ENCODE results near the gene PNMA6E. TPM values are rescaled to one million over a fixed set of nuclear protein-coding genes. Genes with fewer than 3 reads are reported as not detected.

PNMA6E gene
- total and polyA plus RNA-seq, 11 donors, result not detected

DNA sequence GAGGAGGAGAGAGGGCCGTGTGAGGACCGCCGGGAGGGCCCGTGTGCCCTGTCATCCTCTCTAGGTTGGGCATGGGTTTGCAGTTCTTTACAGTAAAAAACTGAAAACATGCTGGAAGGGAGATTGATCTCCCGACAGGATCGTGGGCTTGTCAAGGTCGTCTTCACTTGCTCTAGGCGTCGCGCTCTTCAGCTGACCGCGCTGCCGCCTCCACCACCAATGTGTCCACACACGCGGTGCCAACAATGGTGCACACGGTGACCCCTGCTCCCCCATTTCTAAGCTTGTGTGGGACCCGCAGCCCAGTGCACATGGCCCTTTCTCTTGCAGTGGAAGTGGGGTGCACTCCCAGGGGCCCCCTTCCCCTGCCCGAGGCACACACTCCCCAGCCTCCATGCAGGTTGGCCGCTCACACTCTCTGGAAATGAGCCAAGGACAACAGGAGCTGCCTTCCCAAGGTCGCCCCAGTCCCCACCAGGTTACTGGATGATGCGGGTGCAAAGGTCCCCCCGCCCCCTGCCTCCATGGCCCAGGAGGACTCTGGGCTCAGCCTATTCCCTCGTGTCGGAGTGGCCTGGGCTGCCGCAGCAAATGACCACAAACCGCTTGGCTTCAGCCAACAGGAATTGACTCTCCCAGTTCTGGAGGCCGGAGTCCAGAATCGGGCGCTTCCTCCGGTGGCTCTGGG is 8.4 kb upstream of the PNMA6E start:
- H3K27me3 ChIP-seq, result peaks cover 0 to 18% (median 0%) of the 10 kb centered on the region in 9 donors
- no peaks in the 10 kb centered on the region for H3K9me3 ChIP-seq
- H3K36me3 ChIP-seq, result no peaks in the 10 kb centered on the region
- no peak overlapping the region for H3K4me3 ChIP-seq
- TF ChIP-seq POLR2A (IDR thresholded peaks at IDR 0.05), result no peak
- TF ChIP-seq, protein P1, sequence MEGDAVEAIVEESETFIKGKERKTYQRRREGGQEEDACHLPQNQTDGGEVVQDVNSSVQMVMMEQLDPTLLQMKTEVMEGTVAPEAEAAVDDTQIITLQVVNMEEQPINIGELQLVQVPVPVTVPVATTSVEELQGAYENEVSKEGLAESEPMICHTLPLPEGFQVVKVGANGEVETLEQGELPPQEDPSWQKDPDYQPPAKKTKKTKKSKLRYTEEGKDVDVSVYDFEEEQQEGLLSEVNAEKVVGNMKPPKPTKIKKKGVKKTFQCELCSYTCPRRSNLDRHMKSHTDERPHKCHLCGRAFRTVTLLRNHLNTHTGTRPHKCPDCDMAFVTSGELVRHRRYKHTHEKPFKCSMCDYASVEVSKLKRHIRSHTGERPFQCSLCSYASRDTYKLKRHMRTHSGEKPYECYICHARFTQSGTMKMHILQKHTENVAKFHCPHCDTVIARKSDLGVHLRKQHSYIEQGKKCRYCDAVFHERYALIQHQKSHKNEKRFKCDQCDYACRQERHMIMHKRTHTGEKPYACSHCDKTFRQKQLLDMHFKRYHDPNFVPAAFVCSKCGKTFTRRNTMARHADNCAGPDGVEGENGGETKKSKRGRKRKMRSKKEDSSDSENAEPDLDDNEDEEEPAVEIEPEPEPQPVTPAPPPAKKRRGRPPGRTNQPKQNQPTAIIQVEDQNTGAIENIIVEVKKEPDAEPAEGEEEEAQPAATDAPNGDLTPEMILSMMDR (IDR thresholded peaks at IDR 0.05), result no peak
- intact Hi-C loops (cut with DNase I), result loop anchor here in 2 of 10 donors (10.0 kb wide), 1 partner anchor 375 kb away; no protein-coding TSS in a partner anchor
- WGBS, 4 donors, result 80 to 89% (median 85%) methylated on average over 27 to 30 of the region's 30 CpGs
- H3K4me1 ChIP-seq, result peaks cover 0 to 14% (median 0%) of the 10 kb centered on the region in 12 donors
- peak in 1 of 5 donors; percentile 9 for DNase-seq
- no peak overlapping the region for H3K27ac ChIP-seq
- no peak for ATAC-seq

DNA sequence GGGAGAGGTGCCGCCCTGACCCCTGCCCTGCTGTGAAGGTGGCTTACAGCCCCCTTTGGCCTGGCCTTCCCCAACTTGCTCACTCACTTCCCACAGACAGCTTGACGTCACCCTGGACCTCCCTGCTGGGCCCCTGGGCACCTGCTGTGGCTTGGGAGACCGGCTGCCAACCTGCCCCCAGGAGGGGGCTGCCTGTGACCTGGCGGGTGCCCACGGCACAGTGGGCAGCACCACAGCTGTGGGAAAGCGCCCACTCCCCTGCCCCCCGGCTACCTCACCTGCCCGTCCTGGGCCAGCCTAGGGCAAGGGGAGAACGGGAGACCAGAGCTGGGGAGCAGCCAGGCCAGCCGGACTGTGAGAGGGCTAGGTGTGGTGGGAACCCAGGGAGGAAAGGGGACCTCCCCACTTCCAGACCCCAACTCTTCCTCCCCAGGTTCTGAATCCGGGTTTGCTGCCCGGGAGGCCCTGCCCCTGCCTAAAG is 7.8 kb upstream of the PNMA6E start:
- Histone ChIP-seq H3K9me3 (no peaks in the 10 kb centered on the region), H3K27me3 (peaks cover 0 to 18% (median 0%) of the 10 kb centered on the region in 9 donors), H3K27ac (no peak overlapping the region), H3K4me1 (peaks cover 0 to 14% (median 0%) of the 10 kb centered on the region in 12 donors), H3K4me3 (no peak overlapping the region), H3K36me3 (no peaks in the 10 kb centered on the region)
- 83 to 94% (median 89%) methylated on average over 6 to 12 of the region's 12 CpGs for WGBS, 4 donors
- no peak for TF ChIP-seq POLR2A (IDR thresholded peaks at IDR 0.05)
- TF ChIP-seq, protein P1 (IDR thresholded peaks at IDR 0.05), result no peak
- intact Hi-C loops (cut with DNase I), result no loop called here
- peak in 1 of 5 donors; percentile 17 for DNase-seq
- ATAC-seq, result no peak

DNA sequence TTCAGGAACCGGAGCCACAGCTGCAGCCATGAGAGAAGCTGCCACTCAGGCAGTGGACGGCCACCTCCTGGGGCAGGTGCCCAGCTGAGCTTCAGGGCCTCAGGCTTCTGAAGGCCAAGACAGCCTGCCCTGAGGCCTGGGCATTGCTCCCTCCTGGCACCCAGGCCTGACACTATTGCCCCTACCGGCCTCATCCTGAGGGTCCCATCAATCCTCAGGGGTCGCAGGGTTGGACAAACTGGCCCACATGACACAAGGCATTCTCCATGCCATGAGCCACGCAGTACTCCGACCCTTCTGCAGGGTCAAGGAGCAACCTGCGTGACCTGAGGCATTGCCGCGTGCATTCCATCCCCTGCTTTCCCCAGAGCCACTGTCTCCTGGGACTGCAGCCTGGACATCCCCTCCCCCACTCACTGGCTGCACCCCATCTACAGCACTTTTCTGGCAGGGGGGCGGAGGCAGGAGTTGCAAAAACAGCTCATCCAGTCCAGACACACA is 7.1 kb upstream of the PNMA6E start:
- DNase-seq (peak in 1 of 5 donors; percentile 12), ATAC-seq (no peak)
- H3K9me3 ChIP-seq, result no peaks in the 10 kb centered on the region
- H3K4me3 ChIP-seq, result no peak overlapping the region
- no peaks in the 10 kb centered on the region for H3K36me3 ChIP-seq
- H3K27me3 ChIP-seq, result peaks cover 0 to 12% (median 0%) of the 10 kb centered on the region in 9 donors
- H3K4me1 ChIP-seq, result peaks cover 0 to 14% (median 0%) of the 10 kb centered on the region in 12 donors
- intact Hi-C loops (cut with DNase I), result no loop called here
- TF ChIP-seq POLR2A (IDR thresholded peaks at IDR 0.05), result no peak
- TF ChIP-seq, protein P1 (IDR thresholded peaks at IDR 0.05), result no peak
- 81 to 84% (median 82%) methylated on average over 9 to 10 of the region's 10 CpGs for WGBS, 4 donors
- no peak overlapping the region for H3K27ac ChIP-seq

DNA sequence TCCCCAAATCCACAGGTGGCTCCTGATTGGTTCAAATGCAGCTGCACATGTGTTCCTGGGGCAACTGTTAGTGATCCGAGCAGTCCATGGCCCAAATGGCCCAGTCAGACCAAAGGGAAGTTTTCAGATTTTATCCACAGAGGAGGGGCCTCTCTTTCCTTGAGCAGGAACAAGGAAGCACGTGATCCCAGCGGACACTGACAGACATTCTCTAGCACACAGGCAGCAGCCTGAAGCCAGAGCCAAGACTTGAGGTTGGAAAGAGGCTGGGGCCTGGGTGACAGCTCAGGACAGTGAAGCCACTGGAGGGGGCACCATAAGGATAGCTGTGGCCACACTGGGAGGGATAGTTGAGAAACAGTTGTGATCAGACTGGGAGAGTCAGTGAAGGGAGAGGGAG is 6.6 kb upstream of the PNMA6E start:
- no peak for ATAC-seq
- Histone ChIP-seq H3K4me3 (no peak overlapping the region), H3K27me3 (peaks cover 0 to 8% (median 0%) of the 10 kb centered on the region in 9 donors), H3K4me1 (peaks cover 0 to 12% (median 0%) of the 10 kb centered on the region in 12 donors), H3K27ac (no peak overlapping the region), H3K36me3 (no peaks in the 10 kb centered on the region), H3K9me3 (no peaks in the 10 kb centered on the region)
- 45 to 93% (median 53%) methylated on average over 3 of the region's 3 CpGs for WGBS, 4 donors
- TF ChIP-seq, protein P1 (IDR thresholded peaks at IDR 0.05), result no peak
- no peak for TF ChIP-seq POLR2A (IDR thresholded peaks at IDR 0.05)
- intact Hi-C loops (cut with DNase I), result no loop called here
- no peak for DNase-seq
